Right hindlimb (tissue), 1 donor: Measurements from ENCODE around the gene SNX4.

Experiments
- DNase-seq: peaks from one replicate; pipeline ENCODE4 v3.0.0-alpha.2; 2018

The SNX4 gene

GRCh38 chr3:125398952-125399351 lies 121.0 kb downstream of the SNX4 start:
- DNase-seq = no peak
